Measurements from ENCODE around the gene HAUS8.
"Not testable (repeated sequence)": the region's sequence is repeated elsewhere in the genome, so short reads cannot be mapped to it uniquely, and the experiment has no call there.

HAUS8 gene

GRCh38 chr19:17101686-17102628 is 26.7 kb upstream of the HAUS8 start:
- no peak for DNase-seq

- DNase-seq: no peak
Observed at GRCh38 chr19:17098326-17098725, 23.1 kb upstream of the HAUS8 start.

GRCh38 chr19:17097593-17098126 is 22.4 kb upstream of the HAUS8 start:
- DNase-seq: no peak

GRCh38 chr19:17095141-17095919 is 20.1 kb upstream of the HAUS8 start:
- no peak for DNase-seq

- not testable (repeated sequence) for DNase-seq
Observed at GRCh38 chr19:17094694-17095093, 19.4 kb upstream of the HAUS8 start.

GRCh38 chr19:17092696-17093095 is 17.4 kb upstream of the HAUS8 start:
- no peak for DNase-seq

GRCh38 chr19:17091758-17092333 is 16.6 kb upstream of the HAUS8 start:
- DNase-seq: no peak

- peak; percentile 56 for DNase-seq
Observed at GRCh38 chr19:17090583-17090982, 15.3 kb upstream of the HAUS8 start.

- no peak for DNase-seq
Observed at GRCh38 chr19:17088552-17088951, 13.3 kb upstream of the HAUS8 start.

GRCh38 chr19:17086834-17087233 is 11.6 kb upstream of the HAUS8 start:
- no peak for DNase-seq

- no peak for DNase-seq
Observed at GRCh38 chr19:17086120-17086519, 10.9 kb upstream of the HAUS8 start.

GRCh38 chr19:17081672-17082630 is 6.7 kb upstream of the HAUS8 start:
- DNase-seq: no peak

GRCh38 chr19:17080440-17080801 is 5.2 kb upstream of the HAUS8 start:
- DNase-seq: no peak

- peak; percentile 81 for DNase-seq
Observed at GRCh38 chr19:17079710-17080439, 4.6 kb upstream of the HAUS8 start.

- no peak for DNase-seq
Observed at GRCh38 chr19:17078920-17079709, 3.9 kb upstream of the HAUS8 start.

- DNase-seq: no peak
Observed at GRCh38 chr19:17078036-17078919, 3.0 kb upstream of the HAUS8 start.

- no peak for DNase-seq
Observed at GRCh38 chr19:17077447-17078028, 2.3 kb upstream of the HAUS8 start.

GRCh38 chr19:17076543-17076991 is 1.3 kb upstream of the HAUS8 start:
- DNase-seq: peak; percentile 47

Data from stimulated activated CD8-positive, alpha-beta memory T cell treated with anti-CD3 and anti-CD28 coated beads, Interleukin-4, amount 100 ng/mL, for 48 hours (primary cell).